NB4 (cell line): ENCODE data around the gene B4GALT4.

Source experiments
- POLR2A ChIP-seq: IDR thresholded peaks from 2 replicates; pipeline ENCODE4 v1.6.1; 2011; ENCODE audit warnings: mild to moderate bottlenecking; ENCODE audit not compliant: insufficient read length; ENCODE audit errors: extremely low read depth
- TF ChIP-seq, protein P1 (sequence below): IDR thresholded peaks from one replicate; pipeline ENCODE4 v1.5.1; 2012; ENCODE audit warnings: low read depth, low read length
- TF ChIP-seq, protein P2 (sequence below): IDR thresholded peaks from 2 replicates; pipeline ENCODE4 v1.6.1; 2011; ENCODE audit warnings: low read depth, low read length

DNA sequence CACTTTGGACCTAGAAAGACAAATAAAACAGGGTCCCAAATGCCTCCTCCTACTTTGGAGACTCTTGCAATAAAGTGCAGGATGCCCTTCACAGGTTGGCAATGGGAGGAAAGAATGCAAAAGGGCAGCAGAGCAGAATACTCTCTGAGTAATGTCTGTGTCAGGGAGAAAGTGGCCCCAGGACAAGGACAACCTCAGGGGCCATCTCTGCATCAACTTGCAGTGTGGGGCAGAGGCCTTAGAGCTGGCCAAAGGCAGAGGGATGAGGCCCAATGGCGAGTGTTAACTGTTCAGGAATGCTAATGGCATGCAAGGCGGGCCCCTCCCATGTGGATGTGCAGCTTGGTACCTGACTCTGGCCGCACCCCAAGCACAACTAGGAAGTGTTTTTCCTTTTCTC is 58.9 kb downstream of the B4GALT4 start:
- no peak for TF ChIP-seq POLR2A
- TF ChIP-seq, protein P1, sequence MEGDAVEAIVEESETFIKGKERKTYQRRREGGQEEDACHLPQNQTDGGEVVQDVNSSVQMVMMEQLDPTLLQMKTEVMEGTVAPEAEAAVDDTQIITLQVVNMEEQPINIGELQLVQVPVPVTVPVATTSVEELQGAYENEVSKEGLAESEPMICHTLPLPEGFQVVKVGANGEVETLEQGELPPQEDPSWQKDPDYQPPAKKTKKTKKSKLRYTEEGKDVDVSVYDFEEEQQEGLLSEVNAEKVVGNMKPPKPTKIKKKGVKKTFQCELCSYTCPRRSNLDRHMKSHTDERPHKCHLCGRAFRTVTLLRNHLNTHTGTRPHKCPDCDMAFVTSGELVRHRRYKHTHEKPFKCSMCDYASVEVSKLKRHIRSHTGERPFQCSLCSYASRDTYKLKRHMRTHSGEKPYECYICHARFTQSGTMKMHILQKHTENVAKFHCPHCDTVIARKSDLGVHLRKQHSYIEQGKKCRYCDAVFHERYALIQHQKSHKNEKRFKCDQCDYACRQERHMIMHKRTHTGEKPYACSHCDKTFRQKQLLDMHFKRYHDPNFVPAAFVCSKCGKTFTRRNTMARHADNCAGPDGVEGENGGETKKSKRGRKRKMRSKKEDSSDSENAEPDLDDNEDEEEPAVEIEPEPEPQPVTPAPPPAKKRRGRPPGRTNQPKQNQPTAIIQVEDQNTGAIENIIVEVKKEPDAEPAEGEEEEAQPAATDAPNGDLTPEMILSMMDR, result no peak
- TF ChIP-seq, protein P2, sequence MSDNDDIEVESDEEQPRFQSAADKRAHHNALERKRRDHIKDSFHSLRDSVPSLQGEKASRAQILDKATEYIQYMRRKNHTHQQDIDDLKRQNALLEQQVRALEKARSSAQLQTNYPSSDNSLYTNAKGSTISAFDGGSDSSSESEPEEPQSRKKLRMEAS, result no peak
